HG03175 (cell line): Measurements from ENCODE around the gene RPS6KA5.
A peak's percentile ranks its signal among the peaks of the same experiment; 100 is the strongest.
"Not testable (repeated sequence)": the region's sequence is repeated elsewhere in the genome, so short reads cannot be mapped to it uniquely, and the experiment has no call there.

Source experiments
- ATAC-seq: cut with Tn5 transposase; IDR thresholded peaks from one replicate; pipeline ENCODE4 v1.9.1; 2021; ENCODE audit warnings: mild to moderate bottlenecking, moderate library complexity; ENCODE audit not compliant: unreplicated experiment

Gene RPS6KA5

DNA sequence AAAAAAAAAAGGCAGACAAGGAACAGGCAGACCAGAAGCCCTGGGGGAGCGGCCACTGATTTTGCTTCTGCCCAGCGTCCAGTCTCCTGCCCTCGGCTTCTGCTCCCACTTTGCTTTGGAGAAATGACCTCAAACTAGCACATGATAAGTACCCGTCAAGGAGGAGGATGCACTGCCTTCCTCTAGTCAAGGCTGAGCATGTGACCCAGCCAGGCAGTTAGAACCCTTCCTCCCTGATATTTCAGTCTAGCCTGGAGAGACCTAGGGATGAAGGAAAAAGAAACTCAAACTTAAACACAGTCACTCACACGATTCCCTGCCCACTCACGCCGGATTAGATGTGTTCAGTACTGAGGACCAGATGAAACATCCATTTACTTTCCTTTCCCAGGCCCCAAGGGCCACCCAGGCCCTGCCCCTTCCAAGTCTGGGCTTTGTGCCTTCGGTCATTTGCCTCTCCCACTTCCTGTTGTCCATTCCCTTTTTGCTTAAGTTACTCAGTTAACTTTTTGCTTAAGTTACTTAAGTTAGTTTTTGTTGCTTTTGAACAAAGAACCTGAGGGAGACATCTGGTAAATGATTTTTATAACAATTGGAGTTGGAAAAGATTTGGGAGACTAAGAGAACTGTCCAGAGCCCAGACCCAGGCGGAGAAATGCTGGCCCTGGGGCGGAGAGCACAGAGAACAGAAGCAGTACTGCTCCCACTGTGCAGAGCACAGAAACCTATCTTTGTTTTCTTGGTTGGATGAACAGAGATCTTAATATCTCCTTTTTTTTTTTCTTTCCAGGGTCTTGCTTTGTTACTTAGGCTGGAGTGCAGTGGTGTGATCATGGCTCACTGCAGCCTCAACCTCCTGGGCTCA lies 221.2 kb downstream of the RPS6KA5 start:
- no peak for ATAC-seq

DNA sequence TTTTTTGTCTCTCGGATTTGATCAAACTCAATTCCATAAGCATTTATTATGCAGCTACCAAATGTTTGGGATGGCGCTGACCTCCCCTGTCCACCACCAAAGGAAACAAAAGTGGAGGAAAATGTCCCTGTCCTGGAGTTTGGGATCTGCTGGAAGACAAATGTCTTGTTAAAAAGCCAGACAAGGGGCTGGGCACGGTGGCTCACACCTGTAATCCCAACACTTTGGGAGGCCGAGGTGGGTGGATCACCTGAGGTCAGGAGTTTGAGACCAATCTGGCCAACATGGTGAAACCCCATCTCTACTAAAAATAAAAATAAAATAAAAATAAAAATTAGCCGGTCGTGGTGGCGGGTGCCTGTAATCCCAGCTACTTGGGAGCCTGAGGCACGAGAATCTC lies 221.9 kb downstream of the RPS6KA5 start:
- ATAC-seq = not testable (repeated sequence)

DNA sequence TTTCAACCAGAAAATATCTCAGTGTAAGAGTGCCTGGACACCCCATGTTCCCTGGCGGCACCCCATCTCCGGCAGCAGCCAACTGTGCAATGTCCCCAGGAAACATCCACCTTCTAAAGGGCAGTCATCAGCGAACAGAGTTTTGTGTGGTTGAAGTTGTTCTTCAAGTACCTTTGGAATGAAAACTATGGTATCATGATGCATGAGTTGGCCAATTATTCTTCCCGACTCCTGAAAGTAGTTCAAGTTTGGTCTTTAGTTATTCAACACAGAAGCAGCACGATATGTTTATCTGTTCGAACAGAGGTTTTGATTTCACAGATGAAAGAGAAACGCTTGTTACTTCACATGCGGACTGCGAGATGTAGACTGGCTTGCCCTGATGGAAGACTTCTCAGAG lies 223.1 kb downstream of the RPS6KA5 start:
- no peak for ATAC-seq

DNA sequence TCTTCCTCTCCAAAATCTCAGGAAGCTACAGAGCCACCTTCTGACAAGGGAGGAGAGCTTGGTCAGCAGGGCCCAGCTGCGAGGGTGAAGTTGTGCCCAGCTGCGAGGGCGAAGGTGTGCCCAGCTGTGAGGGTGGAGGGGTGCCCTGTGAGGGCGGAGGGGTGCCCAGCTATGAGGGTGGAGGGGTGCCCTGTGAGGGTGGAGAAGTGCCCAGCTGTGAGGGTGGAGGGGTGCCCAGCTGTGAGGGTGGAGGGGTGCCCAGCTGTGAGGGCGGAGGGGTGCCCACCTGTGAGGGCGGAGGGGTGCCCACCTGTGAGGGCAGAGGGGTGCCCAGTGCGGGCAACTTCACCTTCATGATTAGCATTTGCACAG lies 223.8 kb downstream of the RPS6KA5 start:
- no peak for ATAC-seq

DNA sequence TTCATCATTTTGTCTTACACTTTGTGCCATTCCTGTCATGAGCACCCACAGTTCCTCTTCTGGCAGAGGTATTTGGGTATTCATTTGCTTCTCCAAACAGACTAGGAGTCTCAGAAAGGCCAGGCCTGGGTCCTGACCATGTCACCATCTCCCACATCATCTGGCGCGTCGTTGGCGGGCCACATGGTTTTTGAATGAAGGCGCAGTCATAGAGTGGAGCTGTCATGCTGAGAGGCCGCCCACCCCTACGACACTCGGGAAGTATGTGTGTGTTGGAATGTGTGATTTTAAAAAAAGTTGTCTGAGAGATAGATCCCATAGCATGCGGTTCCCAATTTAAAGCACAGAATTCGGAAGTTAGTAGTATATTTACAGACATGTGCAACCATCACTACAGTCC lies 228.6 kb downstream of the RPS6KA5 start:
- ATAC-seq = no peak

DNA sequence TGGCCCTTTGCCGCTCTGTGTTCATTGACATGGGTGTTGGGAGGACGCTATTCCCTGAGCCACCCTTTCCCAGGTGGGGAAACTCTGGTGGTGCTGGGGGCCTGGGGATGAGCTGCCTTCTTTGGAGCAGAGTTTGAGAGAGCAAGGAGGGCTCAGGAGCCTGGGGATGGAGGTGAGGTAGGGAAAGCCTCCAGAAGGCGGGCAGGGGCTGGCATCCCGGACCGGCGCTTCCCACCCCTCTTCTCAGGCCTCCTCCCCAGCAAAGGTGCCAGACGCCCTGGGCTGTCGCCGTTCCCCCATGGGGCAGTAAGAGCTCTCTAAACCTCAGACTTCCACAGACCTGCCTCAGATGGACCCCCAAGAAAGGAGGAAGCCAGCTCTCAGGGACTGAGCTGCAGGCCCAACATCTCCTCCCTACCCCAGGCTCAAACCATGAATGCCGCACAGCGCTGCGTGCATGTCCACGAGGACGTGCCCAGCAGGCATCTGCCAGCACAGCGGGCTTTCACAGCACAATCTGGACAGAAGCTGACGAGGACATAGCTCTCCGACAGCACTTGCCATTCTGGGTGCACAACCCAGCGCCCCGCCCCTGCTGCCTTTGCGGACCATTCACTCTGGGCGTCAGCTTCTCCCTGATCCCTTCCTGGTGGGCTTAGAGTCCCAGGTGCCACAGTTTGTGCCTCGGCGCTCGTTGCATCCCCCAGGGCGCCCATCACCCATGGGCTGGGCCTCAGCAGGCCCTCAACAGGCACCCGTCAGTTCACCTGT lies 229.3 kb downstream of the RPS6KA5 start:
- ATAC-seq = no peak

DNA sequence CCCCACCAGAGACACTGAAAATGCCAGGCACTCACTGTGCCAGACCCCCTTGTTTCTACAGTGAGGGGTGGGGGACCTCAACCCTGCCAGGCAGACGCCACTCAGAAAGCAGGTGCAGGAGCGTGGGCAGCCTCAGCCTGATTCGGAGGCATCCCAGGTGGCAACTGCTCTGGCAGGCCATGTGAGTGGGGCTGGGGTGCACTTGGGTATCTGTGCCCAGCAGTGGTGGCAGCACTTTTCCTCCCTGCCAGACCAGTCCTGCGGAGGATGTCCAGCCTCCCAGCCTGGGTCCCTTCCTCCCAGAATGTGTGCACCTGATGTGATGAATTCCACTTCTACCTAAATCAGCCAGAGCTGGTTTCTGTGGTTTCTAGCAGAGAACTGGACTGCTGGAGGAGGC lies 230.8 kb downstream of the RPS6KA5 start:
- ATAC-seq = no peak

DNA sequence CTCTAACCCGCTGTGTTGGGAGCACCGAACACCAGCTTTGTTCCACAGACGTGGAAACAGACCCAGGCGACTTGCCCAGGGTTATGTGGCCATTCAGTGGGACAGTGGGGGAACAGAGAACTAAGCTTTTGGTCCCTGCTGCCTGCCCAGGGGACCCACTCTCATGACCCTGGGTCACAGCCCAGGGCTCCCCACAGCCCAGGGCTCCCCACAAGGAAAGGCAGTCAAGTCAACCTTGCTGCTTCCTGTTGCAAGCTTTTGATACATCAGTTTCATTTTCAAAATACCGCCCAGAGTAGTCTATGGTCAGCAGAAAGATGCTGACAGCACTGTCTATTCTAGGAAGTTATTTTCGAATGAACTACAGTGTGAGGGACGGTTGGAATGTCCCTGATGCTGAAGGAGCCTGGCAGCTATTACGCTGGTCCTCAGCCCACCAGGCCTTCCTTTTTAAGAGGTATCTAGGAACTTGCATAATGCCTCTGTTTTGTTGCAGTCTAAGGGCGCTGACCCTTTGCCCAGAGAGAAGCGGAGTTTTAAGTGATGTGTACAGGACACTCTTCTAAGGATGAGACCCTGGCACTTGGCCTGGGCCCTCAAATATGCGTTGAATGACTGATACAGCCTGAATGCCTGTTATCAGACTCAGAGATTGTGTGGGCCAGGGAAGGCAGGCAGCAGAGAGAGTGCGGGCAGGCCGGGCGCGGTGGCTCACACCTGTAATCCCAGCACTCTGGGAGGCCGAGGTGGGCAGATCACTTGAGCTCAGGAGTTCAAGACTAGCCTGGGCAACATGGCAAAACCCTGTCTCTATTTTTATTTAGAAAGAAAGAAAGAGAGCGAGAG lies 231.6 kb downstream of the RPS6KA5 start:
- ATAC-seq = peak; percentile 44

DNA sequence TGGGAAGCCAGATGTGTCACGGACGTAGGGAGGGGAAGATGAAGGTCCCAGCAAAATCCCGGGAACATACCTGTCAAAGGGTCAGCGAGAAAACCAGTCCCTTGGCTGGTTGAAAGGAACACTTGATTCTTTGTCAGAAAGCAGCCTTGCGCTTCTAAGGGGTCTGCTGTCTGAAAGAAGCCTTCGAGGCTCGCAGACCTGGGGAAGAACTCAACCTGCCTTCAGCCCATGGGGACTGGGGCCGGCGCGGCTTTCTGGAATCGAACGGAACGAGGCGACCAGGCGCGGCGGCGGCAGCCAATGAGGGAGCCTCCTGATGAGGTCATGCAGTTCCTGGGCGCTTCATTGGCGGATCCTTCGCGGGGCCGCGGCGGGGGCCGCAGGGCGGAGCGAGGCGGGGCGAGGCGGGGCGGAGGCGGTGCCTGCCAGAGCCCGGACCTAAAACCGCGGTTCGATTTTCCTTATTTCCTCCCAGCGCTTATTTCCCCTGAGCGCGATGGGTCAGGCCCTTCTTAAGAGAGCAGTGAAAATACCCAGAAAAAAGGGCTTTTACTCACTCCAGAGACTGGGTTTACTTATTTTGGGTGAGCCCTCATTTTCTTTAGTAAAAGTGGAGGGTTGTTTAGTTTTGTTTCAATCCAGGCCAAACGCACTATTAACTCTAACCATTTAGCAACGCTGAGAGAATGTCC lies 232.4 kb downstream of the RPS6KA5 start:
- ATAC-seq = peak; percentile 99

DNA sequence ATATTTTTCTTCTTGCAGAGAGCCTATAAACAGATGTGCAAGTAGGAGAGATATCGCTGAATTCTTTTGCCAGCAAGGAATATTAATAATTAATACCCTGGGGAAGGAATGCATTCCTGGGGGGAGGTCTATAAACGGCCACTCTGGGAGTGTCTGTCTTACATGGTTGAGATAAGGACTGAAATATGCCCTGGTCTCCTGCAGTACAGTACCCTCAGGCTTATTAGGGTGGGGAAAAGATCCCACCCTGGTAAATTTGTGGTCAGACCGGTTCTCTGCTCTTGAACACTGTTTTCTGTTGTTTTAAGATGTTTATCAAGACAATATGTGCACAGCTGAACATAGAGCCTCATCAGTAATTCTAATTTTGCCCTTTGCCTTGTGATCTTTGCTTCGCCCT lies 236.9 kb downstream of the RPS6KA5 start:
- not testable (repeated sequence) for ATAC-seq

DNA sequence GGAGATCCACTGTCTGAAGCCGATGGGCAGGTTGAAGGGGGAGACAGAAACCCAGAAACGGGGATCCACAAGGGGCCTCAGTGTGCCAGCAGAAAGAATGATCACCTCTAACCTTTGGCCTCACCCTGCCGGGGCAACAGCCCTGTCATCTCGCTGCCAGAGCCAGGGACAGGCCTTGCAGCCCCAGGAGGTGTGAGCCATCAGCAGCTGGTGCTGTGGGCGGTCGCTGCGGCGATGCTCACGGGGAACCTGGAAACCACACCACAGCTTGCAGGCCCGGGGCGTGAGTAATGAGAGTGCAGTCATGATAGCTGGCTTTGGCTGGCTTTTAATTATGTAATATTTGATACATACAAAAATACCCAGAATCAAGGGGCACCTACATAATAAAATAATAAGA lies 239.5 kb downstream of the RPS6KA5 start:
- ATAC-seq = peak; percentile 69

DNA sequence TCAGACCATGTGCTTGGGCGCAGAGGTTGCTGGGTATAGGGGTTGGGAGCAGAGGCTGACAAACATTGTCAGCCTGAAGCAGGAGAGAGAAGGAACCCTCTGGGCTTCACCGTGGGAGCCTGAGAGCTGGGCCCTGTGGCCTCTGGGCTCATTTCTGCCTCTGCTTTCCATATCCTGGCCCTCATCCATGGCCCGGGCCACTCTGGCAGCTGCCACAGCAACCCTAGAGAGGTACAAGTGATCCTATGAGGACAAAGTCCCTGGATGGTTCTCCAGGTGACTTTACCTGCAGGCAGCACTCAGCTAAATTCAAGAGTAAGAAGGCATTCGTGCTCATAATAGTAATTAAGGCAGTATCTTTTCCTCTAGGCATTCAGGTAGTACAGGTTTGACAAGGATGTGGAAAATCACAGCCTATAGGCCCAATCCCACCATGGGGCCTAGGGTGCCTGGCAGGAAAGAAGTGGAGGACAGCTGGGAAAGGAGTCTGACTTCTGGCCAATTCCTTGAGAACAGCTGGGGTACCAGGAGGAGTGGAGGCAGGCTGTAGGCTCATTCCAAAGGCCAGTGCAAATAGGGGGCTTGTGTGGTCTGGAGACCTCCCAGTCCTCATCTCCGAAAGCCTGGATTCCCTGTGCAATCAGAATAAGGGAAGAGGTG lies 240.6 kb downstream of the RPS6KA5 start:
- no peak for ATAC-seq

DNA sequence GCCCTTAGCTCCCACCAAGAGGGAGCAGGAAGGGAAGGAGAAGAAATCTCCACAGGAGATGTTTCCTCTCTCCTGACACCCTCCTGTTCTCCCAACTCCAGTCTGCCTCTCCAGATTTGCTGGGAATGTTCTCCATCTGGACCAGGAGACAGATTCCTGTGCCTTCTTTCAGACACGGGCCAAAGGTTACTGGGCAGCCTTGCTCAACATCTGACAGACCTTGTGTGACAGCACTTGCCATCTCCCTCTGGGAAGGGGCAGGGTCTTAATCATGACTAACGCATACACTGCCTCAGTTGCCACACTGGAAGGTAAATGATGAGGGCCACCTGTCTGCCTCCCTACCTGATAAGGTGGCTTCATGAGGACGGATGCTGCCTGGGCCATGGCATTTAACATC lies 241.7 kb downstream of the RPS6KA5 start:
- ATAC-seq = no peak

DNA sequence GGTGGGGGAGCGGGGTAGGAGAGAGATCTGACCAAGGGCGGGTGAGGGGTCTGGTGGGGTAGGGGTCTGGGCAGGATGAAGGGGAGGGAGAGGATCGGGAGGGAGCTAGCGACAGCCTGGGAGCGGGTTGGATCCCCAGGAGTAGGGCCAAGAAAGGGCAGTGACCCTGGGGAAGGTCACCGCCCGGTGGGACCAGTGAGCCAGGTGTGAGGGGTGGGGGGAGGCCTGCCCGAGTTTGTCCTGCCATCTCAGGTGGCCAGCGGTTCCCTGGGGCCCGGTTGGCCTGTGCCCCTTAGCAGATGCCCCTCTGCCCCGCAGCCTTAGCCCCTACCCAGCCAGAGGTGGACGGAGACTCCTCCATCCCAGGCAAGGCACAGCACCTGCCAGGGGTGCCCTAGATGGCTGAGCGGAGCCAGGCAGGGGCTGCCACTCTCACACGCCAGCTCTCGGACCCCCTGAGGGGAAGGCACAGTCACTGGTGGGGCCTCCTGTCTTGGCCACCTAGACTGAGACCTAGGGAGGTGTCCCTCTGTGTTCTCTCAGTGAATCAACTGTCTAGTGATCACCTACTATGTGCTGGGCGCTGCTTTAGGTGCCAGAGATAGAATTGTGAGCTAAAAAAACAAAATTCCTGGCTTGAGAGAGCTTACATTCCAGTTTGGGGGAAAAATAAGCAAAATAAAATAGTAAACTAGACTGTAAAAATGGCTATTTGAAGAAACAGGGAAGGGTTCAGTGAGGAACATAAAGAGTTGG lies 243.6 kb downstream of the RPS6KA5 start:
- no peak for ATAC-seq

DNA sequence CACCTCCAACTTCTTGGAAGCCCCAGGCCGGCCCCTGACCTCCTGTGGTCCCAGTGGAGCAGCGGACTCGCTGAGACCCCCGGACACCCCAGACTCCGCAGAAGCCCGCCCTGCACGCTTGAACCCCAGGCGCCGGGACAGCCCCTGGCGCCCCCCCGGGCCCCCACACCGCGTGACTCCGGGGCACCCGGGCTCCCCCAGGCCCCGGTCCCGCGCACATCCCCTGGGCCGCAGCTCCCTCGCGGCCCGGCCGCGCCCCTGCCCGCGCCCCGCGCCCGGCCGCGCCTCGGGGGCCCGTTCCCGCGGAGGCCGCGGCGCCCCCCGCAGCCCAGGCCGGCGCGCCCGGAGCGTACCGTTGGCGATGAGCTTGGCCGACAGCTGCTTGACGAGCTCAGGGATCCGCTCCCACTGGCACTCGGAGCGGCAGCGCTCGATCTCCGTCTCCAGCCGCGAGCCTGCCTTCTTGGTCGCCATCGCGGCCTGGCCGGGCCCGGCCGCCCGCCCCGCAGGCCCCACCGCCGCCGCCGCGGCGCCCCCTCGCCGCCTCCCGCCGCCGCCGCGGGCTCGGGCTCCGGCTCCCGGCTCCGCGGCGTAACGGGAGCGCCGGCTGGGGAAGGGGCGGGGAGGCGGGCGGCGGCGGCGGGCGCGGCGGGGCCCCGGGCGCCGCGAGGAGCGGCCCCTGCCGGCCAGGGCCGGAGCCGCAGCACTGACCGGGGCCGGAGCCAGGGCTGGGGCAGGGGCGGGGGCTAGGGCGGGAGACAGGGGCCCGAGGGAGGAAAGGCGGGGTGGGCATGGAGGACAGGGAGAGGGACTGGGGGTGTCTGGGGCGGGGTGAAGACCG lies 244.4 kb downstream of the RPS6KA5 start, which contains the start of gene TTC7B:
Gene TTC7B, minus strand, starts transcription at position 609 of the 841 bp plus-strand sequence. Its CDS starts 135 bp downstream, at position 474.
- peak; percentile 61 for ATAC-seq

DNA sequence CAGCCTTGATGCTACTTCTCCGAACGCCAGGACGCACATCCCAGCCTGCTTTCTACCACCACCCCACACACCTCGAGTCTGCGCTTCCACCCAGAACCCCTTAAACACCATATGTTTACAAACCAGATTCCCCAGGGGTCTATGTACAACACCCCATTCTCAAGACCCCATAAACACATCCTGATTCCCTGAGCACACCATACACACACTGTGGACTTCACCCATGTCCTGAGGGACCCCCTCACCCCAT lies 244.9 kb downstream of the RPS6KA5 start:
- ATAC-seq = no peak

DNA sequence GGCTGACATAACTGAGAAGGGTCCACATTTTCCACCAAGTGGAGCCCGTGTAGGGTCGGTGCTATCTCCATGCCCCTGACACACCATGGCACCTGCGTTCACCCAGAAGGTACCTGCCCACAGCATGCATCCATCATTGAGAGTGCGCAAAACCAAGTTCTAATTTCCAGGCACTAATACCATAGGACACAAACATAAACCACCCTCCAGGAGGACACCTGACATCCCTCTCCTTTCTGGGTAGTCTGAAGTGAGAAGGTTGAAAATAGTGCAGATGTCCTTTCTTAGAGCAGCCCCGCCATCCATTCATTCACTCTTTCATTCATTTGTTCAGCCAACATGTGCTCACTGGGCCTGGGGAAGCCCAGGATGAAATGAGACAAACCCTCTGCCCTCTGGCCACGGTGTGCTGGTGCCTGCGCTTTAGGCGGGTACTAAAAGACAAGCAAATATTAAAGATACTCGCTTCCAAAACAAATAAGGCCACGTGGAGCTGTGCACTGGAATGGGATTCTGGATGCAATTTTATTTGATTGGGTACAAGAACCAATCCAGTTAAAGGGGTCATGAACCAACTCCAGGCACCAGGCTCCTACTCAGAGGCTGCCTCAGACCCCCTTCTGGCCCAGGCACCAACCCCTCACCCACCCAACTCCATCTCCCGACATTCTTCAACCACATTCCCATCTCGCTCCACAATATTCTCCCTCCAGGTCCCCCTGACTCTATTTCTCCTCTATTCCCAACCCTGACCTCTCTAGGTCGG lies 245.5 kb downstream of the RPS6KA5 start:
- ATAC-seq = no peak

DNA sequence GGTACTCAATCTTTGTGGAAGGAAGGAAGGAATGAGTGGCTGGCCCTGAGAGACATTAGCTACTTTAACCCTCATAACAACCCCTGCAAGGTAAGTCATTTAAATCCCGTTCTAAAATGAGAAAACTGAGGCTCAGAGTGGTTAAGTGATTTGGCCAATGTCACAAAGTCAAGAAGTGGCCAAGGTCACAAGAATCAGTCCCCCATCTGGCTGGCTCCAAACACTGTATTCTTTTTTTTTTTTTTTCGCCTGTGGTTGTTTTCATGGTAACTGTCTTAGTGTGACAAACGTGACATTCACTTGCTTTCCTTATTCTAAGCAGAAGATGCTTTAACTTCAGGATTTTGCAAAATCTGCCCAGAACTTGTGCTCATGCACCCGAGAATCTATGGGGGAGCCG lies 247.0 kb downstream of the RPS6KA5 start:
- ATAC-seq = no peak
